HG03571 (cell line): ENCODE data around the gene GKN2.

Source experiments
- ATAC-seq: cut with Tn5 transposase; IDR thresholded peaks from one replicate; pipeline ENCODE4 v1.9.1; 2021; ENCODE audit not compliant: unreplicated experiment

The GKN2 gene, protein sequence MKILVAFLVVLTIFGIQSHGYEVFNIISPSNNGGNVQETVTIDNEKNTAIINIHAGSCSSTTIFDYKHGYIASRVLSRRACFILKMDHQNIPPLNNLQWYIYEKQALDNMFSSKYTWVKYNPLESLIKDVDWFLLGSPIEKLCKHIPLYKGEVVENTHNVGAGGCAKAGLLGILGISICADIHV

DNA sequence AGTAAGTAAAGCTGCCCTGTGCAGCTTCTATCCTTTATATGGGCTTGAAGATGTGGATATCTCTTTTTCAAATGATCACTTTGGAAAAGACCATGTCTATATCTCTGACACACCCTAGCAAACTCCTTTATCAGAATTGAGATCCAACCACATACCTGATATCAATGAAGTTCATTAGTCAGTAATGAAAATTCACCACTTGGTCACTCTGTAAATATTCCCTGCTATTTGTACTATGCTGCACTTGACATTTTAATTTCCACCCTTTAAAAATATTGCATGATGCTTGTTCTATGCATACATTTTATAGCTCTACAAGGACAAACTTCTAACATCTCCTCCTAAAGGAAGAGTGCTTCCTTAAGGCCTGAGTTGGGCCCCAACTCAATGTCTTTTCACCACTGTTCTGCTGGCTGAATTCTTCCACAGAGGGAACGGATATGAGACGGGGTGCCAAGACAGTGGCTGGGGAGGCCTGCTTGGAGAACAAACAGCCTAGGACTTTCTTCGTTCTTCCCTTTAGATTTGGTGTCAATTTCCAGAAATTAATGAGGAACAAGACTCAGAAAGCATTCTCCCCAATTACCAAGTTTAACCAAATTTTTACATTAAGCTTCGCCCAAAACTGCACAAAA, at the start of gene GKN2:
TSS of gene GKN2 (minus strand) at position 7 of the 635 bp plus-strand sequence. CDS start 32 bp downstream, outside the sequence.
- no peak for ATAC-seq

DNA sequence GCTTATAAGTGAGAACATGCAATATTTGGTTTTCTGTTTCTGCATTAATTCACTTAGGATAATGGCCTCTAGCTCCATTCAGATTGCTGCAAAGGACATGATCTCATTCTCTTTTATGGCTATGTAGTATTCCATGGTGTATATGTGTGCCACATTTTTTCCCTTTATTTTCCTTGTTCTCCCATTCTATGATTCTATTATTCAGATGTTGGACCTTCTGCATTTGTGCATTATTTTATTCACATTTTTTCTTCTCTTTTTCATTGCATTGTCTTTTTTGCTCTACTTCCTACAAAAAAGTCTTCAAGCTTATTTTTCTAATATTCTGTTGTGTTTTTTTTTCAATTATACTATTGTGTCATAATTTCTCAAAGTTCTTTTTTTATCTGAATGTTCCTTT, 49.2 kb upstream of the GKN2 start:
- ATAC-seq: no peak

DNA sequence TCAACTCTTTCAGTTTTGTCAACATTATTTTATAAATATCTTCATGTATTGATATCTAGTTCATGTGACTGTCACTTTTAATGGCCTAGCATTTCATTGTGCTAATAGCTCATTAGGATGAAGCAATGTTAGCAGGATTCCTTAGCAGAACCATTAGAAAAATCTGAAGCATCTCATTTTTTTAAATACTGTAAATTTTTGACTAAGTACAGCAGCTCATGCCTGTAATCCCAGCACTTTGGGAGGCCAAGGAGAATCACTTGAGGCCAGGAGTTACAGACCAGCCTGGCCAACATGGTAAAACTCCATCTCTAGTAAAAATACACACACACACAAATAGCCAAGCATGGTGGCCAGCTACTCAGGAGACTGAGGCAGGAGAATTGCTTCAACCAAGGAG, 44.7 kb upstream of the GKN2 start:
- no peak for ATAC-seq

DNA sequence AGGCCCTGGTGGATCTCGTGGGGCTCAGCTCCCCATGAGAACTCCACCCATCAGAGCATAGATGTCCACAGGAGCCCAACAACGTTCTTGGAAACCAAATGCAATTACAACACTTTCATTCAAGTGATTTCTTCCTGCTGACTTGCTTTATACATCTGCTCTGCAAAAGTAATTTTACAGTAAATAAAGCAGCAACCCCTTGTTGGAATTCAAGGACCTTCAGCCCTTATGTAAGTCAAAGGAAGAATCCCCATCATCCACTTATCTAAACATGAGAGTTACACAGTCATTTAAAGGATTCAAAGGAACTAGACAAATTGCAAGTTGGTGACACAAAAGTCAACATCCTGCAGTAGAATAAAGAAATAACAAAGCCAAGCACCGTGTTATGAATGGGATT, 43.2 kb upstream of the GKN2 start:
- ATAC-seq: no peak

DNA sequence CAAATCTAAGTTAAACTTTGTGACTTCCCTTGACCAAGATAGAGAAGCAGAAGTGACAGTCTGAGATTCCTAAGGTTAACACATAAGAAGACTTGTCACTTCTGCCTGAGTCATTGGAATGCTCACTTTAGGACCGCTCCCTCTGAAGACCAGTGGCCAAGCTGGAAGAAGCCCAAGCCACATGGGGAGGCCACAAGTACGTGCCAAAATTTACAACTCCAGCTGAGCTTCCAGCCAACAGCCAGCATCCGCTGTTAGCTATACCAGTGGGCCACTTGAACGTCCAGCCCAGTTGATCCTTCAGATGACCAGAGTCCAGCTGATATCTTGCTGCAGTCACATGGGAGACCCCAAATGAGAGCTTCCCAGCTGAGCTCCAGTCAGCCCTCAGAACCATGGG, 42.2 kb upstream of the GKN2 start:
- no peak for ATAC-seq

DNA sequence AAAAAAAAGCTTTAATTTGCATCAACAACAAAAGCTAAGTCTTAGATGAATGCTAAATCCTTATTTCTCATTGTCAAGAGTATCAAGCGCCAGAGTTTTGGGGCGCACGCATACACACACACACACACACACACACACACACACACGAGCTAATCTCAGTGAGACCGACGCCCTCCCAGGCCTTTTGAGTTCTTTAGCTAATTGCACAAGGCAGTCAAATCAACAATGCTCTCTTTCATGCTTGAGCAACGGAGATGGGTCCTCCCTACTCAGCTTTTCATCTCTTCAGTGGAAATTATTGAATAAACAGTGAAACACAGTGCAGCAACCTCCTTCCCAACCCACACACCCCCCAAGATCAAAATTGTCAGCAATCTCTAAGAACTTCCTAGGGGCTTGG, 41.0 kb upstream of the GKN2 start:
- no peak for ATAC-seq

DNA sequence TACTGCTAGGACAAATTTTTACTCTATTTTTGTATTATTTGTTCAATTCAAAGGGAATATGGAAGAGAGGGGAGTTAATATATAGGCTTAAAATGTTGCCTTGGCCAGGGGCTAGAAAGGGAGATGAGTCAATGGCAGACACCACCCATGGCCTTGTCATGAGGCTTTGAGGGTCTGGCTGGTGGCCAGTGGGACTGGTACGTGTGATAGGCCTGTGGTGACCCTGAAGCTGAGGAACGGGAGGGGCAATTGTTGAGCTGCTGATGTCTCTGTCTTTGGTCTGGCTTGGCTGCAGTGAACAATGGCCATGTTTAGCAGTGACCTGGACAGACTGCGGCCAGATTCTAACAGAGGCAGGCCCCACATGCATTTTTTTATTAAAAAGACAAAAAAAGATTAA, 40.2 kb upstream of the GKN2 start:
- no peak for ATAC-seq

DNA sequence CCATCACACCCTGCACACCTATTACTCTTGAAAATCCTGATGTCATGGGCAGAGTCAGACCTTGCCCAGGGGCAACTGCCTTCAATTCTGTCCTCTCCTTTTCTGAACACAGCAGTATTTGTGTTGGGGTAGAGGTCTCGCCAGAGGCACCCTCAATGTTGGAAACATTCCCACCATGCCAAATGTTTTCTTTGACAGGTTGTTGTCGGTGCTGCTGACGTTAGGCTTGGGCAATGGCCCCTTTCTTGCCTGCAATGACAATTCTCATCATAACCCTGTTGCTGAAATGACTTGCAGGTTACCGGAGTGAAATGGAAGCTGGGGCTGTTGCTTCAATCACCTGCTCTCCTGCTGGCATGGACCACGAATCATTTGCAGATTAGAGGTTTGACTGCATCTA, 39.6 kb upstream of the GKN2 start:
- ATAC-seq: no peak

DNA sequence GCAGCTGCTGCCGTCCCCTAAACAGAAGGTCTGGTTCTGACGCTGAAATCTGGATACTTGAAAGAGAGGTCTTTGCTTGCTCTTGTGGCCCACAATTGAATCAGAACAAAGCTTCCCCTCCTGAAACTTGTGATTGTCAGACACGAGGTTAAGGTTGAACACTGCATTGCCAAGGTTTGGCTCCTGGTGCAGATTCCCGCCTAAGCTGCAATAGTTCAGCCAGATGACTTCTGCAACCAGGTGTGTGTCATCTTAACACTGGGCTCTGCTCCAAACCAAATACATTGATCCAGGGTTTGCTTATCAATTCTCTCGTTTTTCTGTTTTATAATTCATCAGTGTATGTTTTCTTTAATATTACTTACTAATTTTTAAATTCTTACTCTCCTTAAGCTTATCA, 36.3 kb upstream of the GKN2 start:
- no peak for ATAC-seq

DNA sequence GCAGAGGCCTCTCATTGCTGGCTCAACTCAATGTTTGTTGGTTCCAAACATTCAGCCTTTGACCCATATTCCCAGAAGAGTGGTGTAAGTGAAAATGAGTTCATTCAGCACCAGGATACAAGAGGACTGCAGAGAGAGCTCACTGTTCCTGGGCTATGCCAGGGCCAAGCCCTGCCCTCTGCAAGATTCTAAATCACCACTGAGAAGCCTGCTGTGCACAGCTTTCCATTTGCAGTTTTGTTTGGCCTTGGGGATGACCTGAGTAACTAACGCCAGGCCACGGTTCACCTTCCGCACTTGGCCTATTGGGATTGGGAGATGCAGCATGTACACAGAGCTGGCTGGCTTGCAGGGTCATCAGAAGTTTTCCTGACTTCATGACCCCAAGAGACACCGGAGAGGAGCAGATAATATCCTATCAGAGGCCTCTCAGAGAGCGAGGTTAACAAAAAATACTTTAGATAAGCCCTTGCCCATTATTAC, 34.4 kb upstream of the GKN2 start:
- ATAC-seq: no peak

DNA sequence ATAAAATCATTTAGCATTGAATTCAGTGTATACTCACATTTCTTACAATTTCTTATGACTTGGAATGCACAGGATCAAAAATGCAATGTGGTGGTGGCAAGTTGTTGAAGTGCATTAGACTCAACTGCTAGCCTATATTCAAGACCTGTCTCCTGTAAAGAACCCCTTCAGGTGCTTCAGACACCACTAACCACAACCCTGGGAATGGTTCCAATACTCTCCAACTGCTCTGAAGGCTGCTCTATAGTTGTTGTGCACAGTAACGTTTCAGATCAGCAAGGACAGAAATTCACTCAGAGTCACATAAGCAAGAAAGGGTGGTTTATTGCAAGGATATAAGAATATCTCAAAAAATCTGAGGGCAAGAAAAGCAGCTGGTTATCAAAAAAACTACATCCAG, 28.3 kb upstream of the GKN2 start:
- ATAC-seq: no peak

DNA sequence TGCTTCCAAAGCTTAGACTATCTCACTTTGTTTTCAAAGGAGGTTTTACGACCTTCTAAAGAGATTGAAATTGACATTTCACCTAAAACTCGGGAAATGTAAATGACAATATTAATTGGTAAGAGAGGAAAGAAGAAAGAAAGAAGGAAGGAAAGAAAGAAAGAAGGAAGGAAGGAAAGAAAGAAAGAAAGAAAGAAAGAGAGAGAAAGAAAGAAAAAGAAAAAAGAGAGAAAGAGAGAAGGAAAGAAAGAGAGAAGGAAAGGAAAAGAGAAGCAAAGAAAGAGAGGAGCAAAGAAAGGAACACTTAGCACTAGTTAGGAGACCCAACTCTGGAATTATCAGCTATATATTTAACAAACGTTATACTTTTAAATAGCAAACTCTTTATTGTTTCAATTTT, 25.4 kb upstream of the GKN2 start:
- ATAC-seq: no peak

DNA sequence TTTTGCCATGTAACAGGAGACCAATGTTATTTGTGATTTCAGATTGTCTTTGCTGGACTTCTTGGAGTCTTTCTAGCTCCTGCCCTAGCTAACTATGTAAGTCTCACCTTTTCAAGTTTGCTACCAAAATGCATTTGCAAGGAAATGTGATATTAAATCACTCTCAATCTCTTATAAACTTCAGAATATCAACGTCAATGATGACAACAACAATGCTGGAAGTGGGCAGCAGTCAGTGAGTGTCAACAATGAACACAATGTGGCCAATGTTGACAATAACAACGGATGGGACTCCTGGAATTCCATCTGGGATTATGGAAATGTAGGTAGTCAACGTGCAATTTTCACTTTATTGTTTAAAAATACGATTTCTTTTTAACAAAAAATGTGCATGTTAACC, 24.8 kb upstream of the GKN2 start:
- no peak for ATAC-seq

DNA sequence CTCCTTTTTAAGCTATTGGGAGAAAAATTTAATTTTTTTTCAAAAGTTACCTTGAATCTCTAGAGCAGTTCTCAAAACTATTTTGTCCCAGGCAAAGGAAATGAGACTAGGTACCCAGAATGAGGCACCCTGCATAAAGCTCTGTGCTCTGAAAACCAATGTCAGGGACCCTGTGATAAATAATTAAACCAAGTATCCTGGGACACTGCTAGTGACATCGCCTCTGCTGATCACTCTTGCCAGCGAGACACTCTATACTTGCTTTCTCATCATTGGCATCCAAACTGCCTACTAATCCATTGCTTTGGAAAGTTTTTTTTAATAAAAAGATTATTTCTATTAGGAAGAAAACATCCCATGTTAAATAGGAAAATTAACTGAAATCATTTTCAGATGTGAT, 23.2 kb upstream of the GKN2 start:
- no peak for ATAC-seq

DNA sequence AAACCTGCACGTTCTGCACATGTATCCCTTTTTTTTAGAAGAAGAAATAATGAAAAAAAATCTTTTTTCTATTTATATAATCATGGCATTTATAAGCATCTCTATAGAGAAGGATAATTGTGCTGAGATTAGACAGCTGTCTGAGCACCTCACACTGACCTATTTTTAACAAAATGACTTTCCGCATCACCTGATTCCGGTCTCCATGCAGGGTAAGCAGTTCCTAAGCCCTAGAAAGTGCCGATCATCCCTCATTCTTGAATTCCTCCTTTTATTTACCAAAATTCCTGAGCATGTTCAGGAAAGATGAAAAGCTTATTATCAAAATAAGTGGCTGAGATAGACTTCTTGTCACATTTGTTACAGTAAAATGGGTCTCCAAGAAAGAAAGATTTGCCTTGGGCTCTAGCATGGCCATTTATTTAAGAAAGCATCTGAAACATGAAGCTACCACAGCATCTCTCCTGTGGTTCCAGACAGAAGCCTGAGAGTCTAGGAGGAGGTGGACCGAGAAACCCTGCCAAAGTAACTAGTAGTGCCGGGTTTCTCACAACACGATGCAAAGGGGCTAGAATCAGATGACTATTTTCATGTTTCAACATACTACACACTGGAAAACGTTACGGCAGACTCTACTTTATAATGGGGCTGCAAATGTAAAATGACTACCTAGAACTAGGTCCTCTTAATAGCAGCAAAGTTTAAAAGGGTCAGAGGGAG, 22.4 kb upstream of the GKN2 start:
- no peak for ATAC-seq

DNA sequence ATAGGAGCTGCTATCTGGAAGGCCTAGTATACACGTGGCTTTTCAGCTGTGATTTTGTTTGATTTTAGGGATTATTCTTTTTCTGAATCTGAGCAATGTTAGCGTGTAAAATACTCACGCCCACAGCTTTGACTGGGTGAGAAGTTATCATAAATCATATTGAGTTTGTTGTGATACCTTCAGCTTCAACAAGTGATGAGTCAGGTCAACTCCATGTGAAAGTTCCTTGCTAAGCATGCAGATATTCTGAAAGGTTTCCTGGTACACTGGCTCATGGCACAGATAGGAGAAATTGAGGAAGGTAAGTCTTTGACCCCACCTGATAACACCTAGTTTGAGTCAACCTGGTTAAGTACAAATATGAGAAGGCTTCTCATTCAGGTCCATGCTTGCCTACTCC, 21.6 kb upstream of the GKN2 start, which contains the start of gene GKN1:
TSS of gene GKN1 (plus strand) at position 386 of the 400 bp plus-strand sequence. CDS start 42 bp downstream, outside the sequence.
- no peak for ATAC-seq

DNA sequence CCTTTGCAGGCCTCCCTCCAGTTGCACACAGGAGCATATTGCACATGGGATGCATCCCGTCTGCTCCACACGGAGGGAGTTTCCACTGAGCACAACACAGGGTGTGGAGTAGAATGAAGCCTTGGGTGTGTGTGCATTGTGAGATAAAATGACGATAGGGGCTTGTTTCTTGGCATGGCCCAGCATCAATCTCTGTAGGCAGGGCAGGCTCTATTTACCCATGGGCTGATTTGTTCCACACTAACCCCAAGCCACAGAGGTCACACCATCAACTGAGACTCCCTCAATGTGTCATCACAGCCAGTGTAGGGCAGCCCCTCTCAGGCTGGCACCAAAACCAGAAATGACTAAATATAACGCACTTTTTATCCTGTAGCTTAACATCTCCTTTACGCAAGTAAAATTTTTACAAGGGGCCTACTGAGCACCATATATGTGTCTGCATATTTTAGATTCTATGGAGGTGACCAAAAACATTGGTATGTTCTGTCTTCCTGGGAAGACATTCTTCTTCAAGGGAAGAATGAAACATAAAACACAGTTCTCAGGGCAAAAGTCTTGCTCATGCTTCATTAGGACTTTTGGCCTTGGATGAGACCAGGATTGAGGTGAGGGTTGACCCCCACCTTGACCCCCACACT, 19.0 kb upstream of the GKN2 start:
- ATAC-seq: no peak

DNA sequence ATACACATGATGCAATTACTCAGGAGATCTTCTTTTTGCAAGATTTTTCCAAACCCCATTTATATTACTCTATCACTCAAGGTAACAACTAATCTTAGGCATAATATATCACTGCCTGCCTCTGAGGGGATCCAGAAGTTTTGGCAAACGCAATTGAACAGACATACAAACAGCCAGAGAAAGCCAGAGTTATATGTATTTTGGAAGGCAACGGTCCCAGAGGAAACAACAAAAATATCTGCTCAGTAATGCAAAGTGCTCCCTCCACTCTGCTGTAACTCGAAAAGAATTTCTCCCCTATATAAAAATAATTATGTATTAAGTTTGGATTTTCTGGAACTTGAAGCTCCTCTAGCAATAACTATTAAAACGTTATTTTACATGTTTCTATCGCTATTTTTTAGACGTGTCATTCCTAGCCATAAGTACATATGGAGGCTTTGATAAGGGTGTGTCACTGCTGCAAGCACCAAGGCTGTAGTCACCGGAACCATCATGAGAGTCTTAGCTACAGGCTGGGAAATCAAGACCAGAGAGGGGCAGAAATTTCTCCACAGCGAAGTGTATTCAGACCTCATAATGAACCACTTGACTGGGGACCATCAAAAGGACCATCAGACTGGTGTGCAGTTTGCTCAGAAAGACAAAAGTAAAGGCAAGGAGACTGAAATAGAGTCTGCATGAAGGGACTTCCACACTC, 18.0 kb upstream of the GKN2 start:
- ATAC-seq: no peak

DNA sequence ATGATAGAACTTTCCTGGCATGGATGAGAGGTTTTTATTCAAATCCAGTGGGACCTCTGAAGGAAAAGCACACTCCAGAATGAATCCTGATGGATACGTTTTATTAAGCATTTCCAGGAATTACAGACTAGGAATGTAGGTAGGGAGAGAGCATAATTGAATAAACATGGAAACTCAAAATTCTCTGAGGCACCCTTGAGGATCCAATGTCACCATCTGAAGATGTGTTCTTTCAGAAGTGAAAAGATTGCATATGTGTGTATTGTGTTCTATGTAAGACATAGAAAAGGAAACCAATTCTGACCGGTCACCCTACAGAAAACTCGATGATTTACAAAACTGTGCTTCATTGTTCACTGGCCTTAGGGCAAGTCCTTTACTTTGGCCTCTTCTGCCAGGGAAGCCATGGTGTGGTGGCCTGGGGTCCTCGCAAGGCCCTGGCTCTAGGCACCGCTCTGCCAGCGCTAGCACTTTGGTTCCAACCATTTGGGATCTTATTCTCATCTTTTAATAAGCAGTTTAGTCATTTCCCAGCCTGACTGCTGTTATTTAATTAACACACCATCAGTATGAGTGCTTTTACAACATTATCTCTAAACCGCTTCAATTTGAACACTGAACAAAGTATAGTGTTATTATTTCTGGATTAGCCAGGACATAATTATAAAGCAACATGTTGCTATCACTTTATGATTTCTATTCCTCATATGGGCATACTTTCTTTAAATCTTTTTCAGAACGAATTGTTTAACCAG, 17.2 kb upstream of the GKN2 start:
- no peak for ATAC-seq

DNA sequence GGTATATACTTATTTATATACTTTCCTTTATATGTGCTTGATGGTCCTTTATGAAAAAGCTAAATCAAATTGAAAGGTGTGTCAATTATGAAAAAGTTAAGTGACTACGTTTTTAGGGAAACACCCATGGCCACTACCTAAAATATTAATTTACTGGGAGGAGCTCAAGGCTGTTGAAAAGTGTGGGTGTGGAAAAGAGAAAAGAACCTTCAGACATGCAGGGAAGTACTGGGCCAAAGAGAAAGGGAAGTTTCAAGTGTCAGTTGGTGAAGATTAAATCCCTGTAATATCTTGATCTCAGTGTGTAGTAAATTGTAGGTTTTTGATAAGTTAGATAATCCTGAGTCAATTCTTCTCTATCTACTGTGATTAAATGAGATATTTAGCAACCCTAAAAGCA, 15.5 kb upstream of the GKN2 start:
- no peak for ATAC-seq
